ENCODE measurements around the gene MRPL12.

MRPL12 gene

DNA sequence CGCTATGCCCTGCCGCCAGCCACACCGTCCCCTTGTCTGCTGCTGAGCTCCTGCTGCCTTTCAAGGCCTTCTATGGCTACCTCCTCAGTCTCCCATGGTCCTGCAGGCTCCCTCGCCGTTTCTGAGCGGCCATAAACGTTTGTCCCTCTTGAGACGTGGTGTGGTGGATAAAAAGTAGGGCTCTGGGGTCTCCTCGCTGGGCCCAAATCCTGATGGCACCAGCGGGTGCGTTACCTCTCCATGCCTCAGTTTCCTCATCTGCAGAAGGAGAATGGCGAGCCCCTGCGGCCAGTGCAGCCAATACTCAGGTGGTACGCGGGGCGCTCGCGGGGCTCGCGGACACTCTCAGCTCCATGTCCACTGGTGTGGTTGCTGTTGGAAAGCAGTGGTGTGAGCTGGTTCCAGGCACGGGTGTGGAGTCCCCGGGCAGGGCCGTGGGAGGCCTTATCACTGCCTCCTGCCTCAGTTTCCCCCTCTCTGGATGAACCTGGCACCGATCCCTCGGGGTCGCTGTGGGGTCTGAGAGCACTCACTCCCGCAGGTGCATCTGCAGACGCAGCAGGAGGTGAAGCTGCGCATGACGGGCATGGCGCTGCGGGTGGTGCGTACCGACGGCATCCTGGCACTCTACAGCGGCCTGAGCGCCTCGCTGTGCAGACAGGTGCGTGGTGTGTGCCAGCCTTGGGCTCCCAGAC is 11.4 kb downstream of the MRPL12 start:
- H3K27ac ChIP-seq (replicated peaks) = no peak overlapping the region; the same call in 1 of the 2 replicates
- TF ChIP-seq, protein P1, sequence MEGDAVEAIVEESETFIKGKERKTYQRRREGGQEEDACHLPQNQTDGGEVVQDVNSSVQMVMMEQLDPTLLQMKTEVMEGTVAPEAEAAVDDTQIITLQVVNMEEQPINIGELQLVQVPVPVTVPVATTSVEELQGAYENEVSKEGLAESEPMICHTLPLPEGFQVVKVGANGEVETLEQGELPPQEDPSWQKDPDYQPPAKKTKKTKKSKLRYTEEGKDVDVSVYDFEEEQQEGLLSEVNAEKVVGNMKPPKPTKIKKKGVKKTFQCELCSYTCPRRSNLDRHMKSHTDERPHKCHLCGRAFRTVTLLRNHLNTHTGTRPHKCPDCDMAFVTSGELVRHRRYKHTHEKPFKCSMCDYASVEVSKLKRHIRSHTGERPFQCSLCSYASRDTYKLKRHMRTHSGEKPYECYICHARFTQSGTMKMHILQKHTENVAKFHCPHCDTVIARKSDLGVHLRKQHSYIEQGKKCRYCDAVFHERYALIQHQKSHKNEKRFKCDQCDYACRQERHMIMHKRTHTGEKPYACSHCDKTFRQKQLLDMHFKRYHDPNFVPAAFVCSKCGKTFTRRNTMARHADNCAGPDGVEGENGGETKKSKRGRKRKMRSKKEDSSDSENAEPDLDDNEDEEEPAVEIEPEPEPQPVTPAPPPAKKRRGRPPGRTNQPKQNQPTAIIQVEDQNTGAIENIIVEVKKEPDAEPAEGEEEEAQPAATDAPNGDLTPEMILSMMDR (IDR thresholded peaks at IDR 0.05; ENCODE audit: insufficient read depth, low read length) = no peak
- TF ChIP-seq, protein P2, sequence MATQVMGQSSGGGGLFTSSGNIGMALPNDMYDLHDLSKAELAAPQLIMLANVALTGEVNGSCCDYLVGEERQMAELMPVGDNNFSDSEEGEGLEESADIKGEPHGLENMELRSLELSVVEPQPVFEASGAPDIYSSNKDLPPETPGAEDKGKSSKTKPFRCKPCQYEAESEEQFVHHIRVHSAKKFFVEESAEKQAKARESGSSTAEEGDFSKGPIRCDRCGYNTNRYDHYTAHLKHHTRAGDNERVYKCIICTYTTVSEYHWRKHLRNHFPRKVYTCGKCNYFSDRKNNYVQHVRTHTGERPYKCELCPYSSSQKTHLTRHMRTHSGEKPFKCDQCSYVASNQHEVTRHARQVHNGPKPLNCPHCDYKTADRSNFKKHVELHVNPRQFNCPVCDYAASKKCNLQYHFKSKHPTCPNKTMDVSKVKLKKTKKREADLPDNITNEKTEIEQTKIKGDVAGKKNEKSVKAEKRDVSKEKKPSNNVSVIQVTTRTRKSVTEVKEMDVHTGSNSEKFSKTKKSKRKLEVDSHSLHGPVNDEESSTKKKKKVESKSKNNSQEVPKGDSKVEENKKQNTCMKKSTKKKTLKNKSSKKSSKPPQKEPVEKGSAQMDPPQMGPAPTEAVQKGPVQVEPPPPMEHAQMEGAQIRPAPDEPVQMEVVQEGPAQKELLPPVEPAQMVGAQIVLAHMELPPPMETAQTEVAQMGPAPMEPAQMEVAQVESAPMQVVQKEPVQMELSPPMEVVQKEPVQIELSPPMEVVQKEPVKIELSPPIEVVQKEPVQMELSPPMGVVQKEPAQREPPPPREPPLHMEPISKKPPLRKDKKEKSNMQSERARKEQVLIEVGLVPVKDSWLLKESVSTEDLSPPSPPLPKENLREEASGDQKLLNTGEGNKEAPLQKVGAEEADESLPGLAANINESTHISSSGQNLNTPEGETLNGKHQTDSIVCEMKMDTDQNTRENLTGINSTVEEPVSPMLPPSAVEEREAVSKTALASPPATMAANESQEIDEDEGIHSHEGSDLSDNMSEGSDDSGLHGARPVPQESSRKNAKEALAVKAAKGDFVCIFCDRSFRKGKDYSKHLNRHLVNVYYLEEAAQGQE (IDR thresholded peaks at IDR 0.05; ENCODE audit: insufficient replicate concordance, low read depth) = no peak
- TF ChIP-seq POLR2AphosphoS5 (IDR thresholded peaks at IDR 0.05; ENCODE audit: low read depth) (no peak), SPI1 (IDR thresholded peaks at IDR 0.05; ENCODE audit: borderline replicate concordance, low read depth) (no peak), GABPA (IDR thresholded peaks at IDR 0.05; ENCODE audit: low read depth) (no peak)
- DNase-seq (ENCODE audit: low read depth in 1 of 2, low spot score in 1 of 2) = no peak
- no peaks in the 10 kb centered on the region for H3K27me3 ChIP-seq (ENCODE audit: insufficient read depth, poor library complexity, severe bottlenecking)
- no peak overlapping the region; the same call in 1 of the 2 replicates for H3K4me3 ChIP-seq (replicated peaks; ENCODE audit: insufficient read depth, low read length)

DNA sequence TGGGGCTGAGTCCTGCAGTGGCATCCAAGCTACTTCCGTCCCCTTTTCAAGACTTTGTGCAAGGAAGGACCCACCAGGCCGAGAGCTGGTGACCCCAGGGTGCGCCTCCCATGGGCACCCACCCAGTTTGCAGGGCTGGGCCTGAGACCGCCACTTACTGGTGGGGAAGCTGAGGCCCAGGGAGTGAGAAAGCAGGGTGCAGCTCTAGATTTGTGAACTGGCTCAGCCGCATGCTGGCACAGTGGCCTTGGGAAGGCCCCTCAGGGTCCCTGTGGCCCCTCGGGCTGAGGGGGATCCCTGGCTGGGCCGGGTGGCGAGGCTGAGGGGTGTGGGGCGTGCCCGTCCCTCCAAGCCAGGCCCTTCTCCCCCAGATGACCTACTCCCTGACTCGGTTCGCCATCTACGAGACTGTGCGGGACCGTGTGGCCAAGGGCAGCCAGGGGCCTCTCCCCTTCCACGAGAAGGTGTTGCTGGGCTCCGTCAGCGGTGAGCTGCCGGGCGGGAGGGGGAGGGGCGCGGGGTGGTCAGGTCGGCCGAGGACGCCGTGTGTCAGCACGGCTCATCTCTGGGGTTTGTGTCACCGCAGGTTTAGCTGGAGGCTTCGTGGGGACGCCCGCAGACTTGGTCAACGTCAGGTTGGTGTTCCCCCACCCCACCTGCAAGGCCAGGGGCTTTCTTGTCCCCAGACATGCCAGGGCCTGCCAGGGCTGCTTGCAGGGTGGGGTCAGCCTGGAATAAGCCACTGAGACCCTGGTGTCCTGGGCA is 12.1 kb downstream of the MRPL12 start:
- no peaks in the 10 kb centered on the region for H3K27me3 ChIP-seq (ENCODE audit: insufficient read depth, poor library complexity, severe bottlenecking)
- no peak overlapping the region for H3K4me3 ChIP-seq (replicated peaks; ENCODE audit: insufficient read depth, low read length)
- DNase-seq (ENCODE audit: low read depth in 1 of 2, low spot score in 1 of 2) = no peak
- no peak for TF ChIP-seq SPI1 (IDR thresholded peaks at IDR 0.05; ENCODE audit: borderline replicate concordance, low read depth)
- TF ChIP-seq, protein P2 (IDR thresholded peaks at IDR 0.05; ENCODE audit: insufficient replicate concordance, low read depth) = no peak
- no peak for TF ChIP-seq GABPA (IDR thresholded peaks at IDR 0.05; ENCODE audit: low read depth)
- no peak for TF ChIP-seq POLR2AphosphoS5 (IDR thresholded peaks at IDR 0.05; ENCODE audit: low read depth)
- TF ChIP-seq, protein P1 (IDR thresholded peaks at IDR 0.05; ENCODE audit: insufficient read depth, low read length) = no peak
- H3K27ac ChIP-seq (replicated peaks) = no peak overlapping the region

DNA sequence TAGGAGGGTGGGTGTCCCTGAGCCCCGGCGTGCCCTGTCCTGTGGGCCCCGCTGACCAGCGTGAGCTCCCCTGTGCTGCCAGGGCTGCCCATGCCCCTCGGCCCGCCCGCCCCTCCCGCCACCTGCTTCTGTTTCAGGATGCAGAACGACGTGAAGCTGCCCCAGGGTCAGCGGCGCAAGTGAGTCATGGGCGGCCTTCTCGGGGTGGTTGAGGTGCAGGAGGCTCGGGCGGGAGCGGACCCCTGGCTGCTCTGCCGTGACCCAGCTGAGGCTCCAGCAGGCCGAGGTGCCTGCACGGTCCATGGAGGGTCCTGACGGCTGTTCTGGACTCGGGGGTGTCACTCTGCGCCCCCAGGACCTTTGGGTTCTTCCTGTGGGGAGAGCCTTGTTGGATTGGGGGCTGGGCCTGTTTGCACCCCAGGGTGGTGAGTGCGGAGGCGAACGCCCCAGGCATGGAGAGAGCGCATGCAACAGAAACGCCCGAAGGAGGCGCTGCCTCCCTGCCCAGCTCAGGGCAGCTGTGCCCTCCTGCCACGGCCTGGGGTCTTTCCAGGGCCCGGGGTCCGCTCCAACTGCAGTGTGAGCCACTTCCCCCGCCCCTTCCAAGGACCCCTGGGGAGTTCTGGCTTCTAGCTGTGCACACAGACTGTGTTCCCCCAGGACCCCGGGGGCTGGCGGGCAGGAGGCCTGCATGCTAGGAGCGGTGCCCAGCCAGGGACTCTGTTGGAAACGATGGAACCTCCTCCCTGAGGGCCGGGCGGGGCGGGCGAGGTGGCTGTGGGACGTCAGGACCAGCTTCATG is 12.9 kb downstream of the MRPL12 start:
- TF ChIP-seq POLR2AphosphoS5 (IDR thresholded peaks at IDR 0.05; ENCODE audit: low read depth) (no peak), GABPA (IDR thresholded peaks at IDR 0.05; ENCODE audit: low read depth) (no peak)
- TF ChIP-seq, protein P2 (IDR thresholded peaks at IDR 0.05; ENCODE audit: insufficient replicate concordance, low read depth) = no peak
- TF ChIP-seq, protein P1 (IDR thresholded peaks at IDR 0.05; ENCODE audit: insufficient read depth, low read length) = no peak
- H3K4me3 ChIP-seq (replicated peaks; ENCODE audit: insufficient read depth, low read length) = no peak overlapping the region
- H3K27ac ChIP-seq (replicated peaks) = no peak overlapping the region
- H3K27me3 ChIP-seq (ENCODE audit: insufficient read depth, poor library complexity, severe bottlenecking) = no peaks in the 10 kb centered on the region
- no peak for DNase-seq (ENCODE audit: low read depth in 1 of 2, low spot score in 1 of 2)

All from HL-60 (cell line).